Activated naive CD8-positive, alpha-beta T cell treated with anti-CD3 and anti-CD28 coated beads, Interleukin-2, amount 10 ng/mL, durations not matched to agents 7 days and 5 days (primary cell): ENCODE data around the gene GRIK3. TPM values are rescaled to one million over a fixed set of nuclear protein-coding genes. Genes with fewer than 3 reads are reported as not detected.

Experiments
- ATAC-seq: fragments of 150-1000 bp; cut with Tn5 transposase; one replicate; pipeline ENCODE4 v1.10.0; 2021; ENCODE audit warnings: low read depth, moderate library complexity
- POLR2A ChIA-PET: fragments of 350-600 bp; sonication (Branson Sonifier 250); formaldehyde crosslinking; loops from one replicate; lab custom pipeline; 2021; ENCODE audit warnings: antibody characterized with exemption; lab: Charles Lee
- DNase-seq: peaks from one replicate; pipeline ENCODE4 v3.0.0; 2021
- H3K27ac Mint-ChIP-seq: one replicate; pipeline ENCODE4 v1.8.0; 2022; ENCODE audit warnings: mild to moderate bottlenecking, mixed read lengths
- H3K27me3 Mint-ChIP-seq: one replicate; pipeline ENCODE4 v1.8.0; 2022; ENCODE audit warnings: mild to moderate bottlenecking, moderate library complexity, mixed read lengths
- H3K36me3 Mint-ChIP-seq: one replicate; pipeline ENCODE4 v1.8.0; 2021; ENCODE audit warnings: mild to moderate bottlenecking, mixed read lengths
- H3K4me1 Mint-ChIP-seq: one replicate; pipeline ENCODE4 v1.8.0; 2021; ENCODE audit warnings: mixed read lengths
- H3K4me3 Mint-ChIP-seq: one replicate; pipeline ENCODE4 v1.8.0; 2022; ENCODE audit warnings: mild to moderate bottlenecking, moderate library complexity, mixed read lengths
- H3K9me3 Mint-ChIP-seq: one replicate; pipeline ENCODE4 v1.8.0; 2021; ENCODE audit warnings: mixed read lengths
- total RNA-seq, 2 experiments: library from RNA; stranded (reverse); gene quantifications; one replicate each; pipeline ENCODE4 v1.2.3, GENCODE V29; 2021

Gene GRIK3
- total RNA-seq, 2 experiments from 2014 or later: not detected

- no peaks in the 10 kb centered on the region for H3K36me3 Mint-ChIP-seq
- no peaks in the 10 kb centered on the region for H3K9me3 Mint-ChIP-seq
- no peak for ATAC-seq
- peaks cover 8% of the 10 kb centered on the region for H3K27me3 Mint-ChIP-seq
- no peak overlapping the region for H3K27ac Mint-ChIP-seq
- H3K4me1 Mint-ChIP-seq: no peaks in the 10 kb centered on the region
- DNase-seq: no peak
- POLR2A ChIA-PET: no interaction called here
- no peak overlapping the region for H3K4me3 Mint-ChIP-seq
These were observed 211.7 kb downstream of the GRIK3 start for GRCh38 chr1:36822648-36823047.

- DNase-seq (no peak), ATAC-seq (no peak)
- H3K27me3 Mint-ChIP-seq: no peaks in the 10 kb centered on the region
- no peak overlapping the region for H3K27ac Mint-ChIP-seq
- no peaks in the 10 kb centered on the region for H3K4me1 Mint-ChIP-seq
- H3K4me3 Mint-ChIP-seq: no peak overlapping the region
- H3K36me3 Mint-ChIP-seq: no peaks in the 10 kb centered on the region
- POLR2A ChIA-PET: no interaction called here
- no peaks in the 10 kb centered on the region for H3K9me3 Mint-ChIP-seq
These were observed 212.9 kb downstream of the GRIK3 start for GRCh38 chr1:36821386-36821785.

GRCh38 chr1:36818771-36819170, 215.5 kb downstream of the GRIK3 start:
- DNase-seq (no peak), ATAC-seq (no peak)
- Mint-ChIP-seq H3K27me3 (no peaks in the 10 kb centered on the region), H3K36me3 (no peaks in the 10 kb centered on the region), H3K27ac (no peak overlapping the region), H3K9me3 (no peaks in the 10 kb centered on the region), H3K4me1 (no peaks in the 10 kb centered on the region), H3K4me3 (no peak overlapping the region)
- POLR2A ChIA-PET: no interaction called here

- H3K36me3 Mint-ChIP-seq: no peaks in the 10 kb centered on the region
- DNase-seq (no peak), ATAC-seq (no peak)
- no peak overlapping the region for H3K27ac Mint-ChIP-seq
- H3K9me3 Mint-ChIP-seq: no peaks in the 10 kb centered on the region
- H3K4me1 Mint-ChIP-seq: no peaks in the 10 kb centered on the region
- no peak overlapping the region for H3K4me3 Mint-ChIP-seq
- no peaks in the 10 kb centered on the region for H3K27me3 Mint-ChIP-seq
- POLR2A ChIA-PET: no interaction called here
These were observed 218.0 kb downstream of the GRIK3 start for GRCh38 chr1:36816348-36816747.

GRCh38 chr1:36814774-36815173, 219.5 kb downstream of the GRIK3 start:
- no peak overlapping the region for H3K27ac Mint-ChIP-seq

GRCh38 chr1:36814083-36814482, 220.2 kb downstream of the GRIK3 start:
- Mint-ChIP-seq H3K9me3 (no peaks in the 10 kb centered on the region), H3K36me3 (no peaks in the 10 kb centered on the region), H3K27ac (no peak overlapping the region), H3K4me3 (no peak overlapping the region), H3K4me1 (no peaks in the 10 kb centered on the region), H3K27me3 (peaks cover 6% of the 10 kb centered on the region)
- POLR2A ChIA-PET: no interaction called here
- DNase-seq: no peak
- no peak for ATAC-seq

More at GRCh38 chr1:36814774-36815173, 219.5 kb downstream of the GRIK3 start:
- no peak overlapping the region for H3K4me3 Mint-ChIP-seq
- POLR2A ChIA-PET: no interaction called here
- H3K9me3 Mint-ChIP-seq: no peaks in the 10 kb centered on the region
- no peaks in the 10 kb centered on the region for H3K36me3 Mint-ChIP-seq
- H3K4me1 Mint-ChIP-seq: no peaks in the 10 kb centered on the region
- H3K27me3 Mint-ChIP-seq: peaks cover 3% of the 10 kb centered on the region
- DNase-seq (no peak), ATAC-seq (no peak)

- no peak overlapping the region for H3K27ac Mint-ChIP-seq
- POLR2A ChIA-PET: no interaction called here
- no peaks in the 10 kb centered on the region for H3K9me3 Mint-ChIP-seq
These were observed 227.1 kb downstream of the GRIK3 start for GRCh38 chr1:36807262-36807661.

GRCh38 chr1:36805979-36806640, 228.2 kb downstream of the GRIK3 start:
- POLR2A ChIA-PET: interaction anchor here (0.7 kb wide), 1 partner anchor 831 kb away, joined by 3 read pairs; no protein-coding TSS in a partner anchor
- ATAC-seq: no peak
- H3K27ac Mint-ChIP-seq: no peak overlapping the region
- peaks cover 7% of the 10 kb centered on the region for H3K27me3 Mint-ChIP-seq
- H3K36me3 Mint-ChIP-seq: no peaks in the 10 kb centered on the region
- H3K4me1 Mint-ChIP-seq: no peaks in the 10 kb centered on the region
- H3K4me3 Mint-ChIP-seq: no peak overlapping the region
- no peak for DNase-seq
- no peaks in the 10 kb centered on the region for H3K9me3 Mint-ChIP-seq

More at GRCh38 chr1:36807262-36807661, 227.1 kb downstream of the GRIK3 start:
- H3K4me3 Mint-ChIP-seq: no peak overlapping the region
- no peaks in the 10 kb centered on the region for H3K4me1 Mint-ChIP-seq
- peaks cover 7% of the 10 kb centered on the region for H3K27me3 Mint-ChIP-seq
- ATAC-seq: no peak
- DNase-seq: no peak
- H3K36me3 Mint-ChIP-seq: no peaks in the 10 kb centered on the region

GRCh38 chr1:36804669-36805314, 229.5 kb downstream of the GRIK3 start:
- H3K4me1 Mint-ChIP-seq: no peaks in the 10 kb centered on the region
- ATAC-seq (no peak), DNase-seq (no peak)
- H3K27ac Mint-ChIP-seq: no peak overlapping the region
- peaks cover 5% of the 10 kb centered on the region for H3K27me3 Mint-ChIP-seq
- no peaks in the 10 kb centered on the region for H3K36me3 Mint-ChIP-seq
- H3K9me3 Mint-ChIP-seq: no peaks in the 10 kb centered on the region
- no peak overlapping the region for H3K4me3 Mint-ChIP-seq
- POLR2A ChIA-PET: no interaction called here

GRCh38 chr1:36803868-36804570, 230.3 kb downstream of the GRIK3 start:
- POLR2A ChIA-PET: no interaction called here
- DNase-seq: no peak

GRCh38 chr1:36802018-36802417, 232.3 kb downstream of the GRIK3 start:
- ATAC-seq: no peak
- H3K4me3 Mint-ChIP-seq: no peak overlapping the region

More at GRCh38 chr1:36803868-36804570, 230.3 kb downstream of the GRIK3 start:
- H3K4me3 Mint-ChIP-seq: no peak overlapping the region
- no peaks in the 10 kb centered on the region for H3K36me3 Mint-ChIP-seq
- no peaks in the 10 kb centered on the region for H3K9me3 Mint-ChIP-seq
- H3K27me3 Mint-ChIP-seq: peaks cover 2% of the 10 kb centered on the region
- no peaks in the 10 kb centered on the region for H3K4me1 Mint-ChIP-seq
- H3K27ac Mint-ChIP-seq: no peak overlapping the region
- ATAC-seq: no peak

GRCh38 chr1:36797761-36798160, 236.6 kb downstream of the GRIK3 start:
- ATAC-seq: no peak
- H3K36me3 Mint-ChIP-seq: no peaks in the 10 kb centered on the region
- peaks cover 2% of the 10 kb centered on the region for H3K27me3 Mint-ChIP-seq

More at GRCh38 chr1:36802018-36802417, 232.3 kb downstream of the GRIK3 start:
- Mint-ChIP-seq H3K36me3 (no peaks in the 10 kb centered on the region), H3K27ac (no peak overlapping the region), H3K27me3 (peaks cover 2% of the 10 kb centered on the region), H3K4me1 (no peaks in the 10 kb centered on the region), H3K9me3 (no peaks in the 10 kb centered on the region)
- POLR2A ChIA-PET: no interaction called here
- no peak for DNase-seq

GRCh38 chr1:36796733-36797132, 237.6 kb downstream of the GRIK3 start:
- Mint-ChIP-seq H3K27ac (no peak overlapping the region), H3K36me3 (no peaks in the 10 kb centered on the region), H3K4me3 (no peak overlapping the region), H3K9me3 (peaks cover 2% of the 10 kb centered on the region), H3K27me3 (peaks cover 2% of the 10 kb centered on the region), H3K4me1 (no peaks in the 10 kb centered on the region)
- no peak for ATAC-seq
- DNase-seq: no peak
- POLR2A ChIA-PET: no interaction called here

More at GRCh38 chr1:36797761-36798160, 236.6 kb downstream of the GRIK3 start:
- Mint-ChIP-seq H3K27ac (no peak overlapping the region), H3K4me3 (no peak overlapping the region), H3K4me1 (no peaks in the 10 kb centered on the region), H3K9me3 (peaks cover 2% of the 10 kb centered on the region)
- no peak for DNase-seq
- POLR2A ChIA-PET: no interaction called here
